ENCODE results near the gene AGGF1. TPM values are rescaled to one million over a fixed set of nuclear protein-coding genes. Genes with fewer than 3 reads are reported as not detected.

Gene AGGF1
- total RNA-seq (ENCODE audit: low replicate concordance), result 33.1 and 35.1 TPM in 2 replicates

- peaks cover 10% of the 10 kb centered on the region for H3K9me3 ChIP-seq (ENCODE audit: low read depth)
- TF ChIP-seq CTCF (IDR thresholded peaks at IDR 0.05) (no peak), EZH2phosphoT487 (IDR thresholded peaks at IDR 0.05) (no peak), EZH2 (IDR thresholded peaks at IDR 0.05) (no peak)
- H3K4me3 Mint-ChIP-seq, result peak within 1 kb of the TSS; percentile 88
- peaks cover 2% of the 10 kb centered on the region for H3K27me3 Mint-ChIP-seq (ENCODE audit: insufficient read depth, low read depth)
- peaks cover 20% of the 10 kb centered on the region for H3K9me3 Mint-ChIP-seq
- H3K27ac Mint-ChIP-seq, result peak within 1 kb of the TSS; percentile 68
- H3K36me3 Mint-ChIP-seq, result no peaks in the 10 kb centered on the region
- H2AFZ ChIP-seq (replicated peaks), result peak within 1 kb of the TSS; percentile 75
- DNase-seq (ENCODE audit: low spot score), result peak; percentile 87
- peaks cover 16% of the 10 kb centered on the region for H3F3A ChIP-seq (ENCODE audit: low read depth)
- peaks cover 12% of the 10 kb centered on the region for H3K4me1 Mint-ChIP-seq
- H3K27me3 ChIP-seq, result peaks cover 7% of the 10 kb centered on the region
- H3K9ac ChIP-seq, result peak within 1 kb of the TSS; percentile 66
- H3K4me2 ChIP-seq, result peak within 1 kb of the TSS; percentile 82
- no peaks in the 10 kb centered on the region for H3K36me3 ChIP-seq
- peaks cover 7% of the 10 kb centered on the region for H3K4me1 ChIP-seq
- H4K20me1 ChIP-seq (ENCODE audit: low read depth), result no peaks in the 10 kb centered on the region
- peak within 1 kb of the TSS; percentile 75 for H3K27ac ChIP-seq
- peak within 1 kb of the TSS; percentile 61 for H3K4me3 ChIP-seq
- H3K79me2 ChIP-seq (ENCODE audit: low read depth), result peaks cover 14% of the 10 kb centered on the region
Observed at GRCh38 chr5:77030097-77031071, at the start of gene AGGF1. AGGF1 (plus strand) TSS chr5:77030404; CDS start chr5:77030767, 363 bp downstream.

- H3K9me3 ChIP-seq (ENCODE audit: low read depth), result no peaks in the 10 kb centered on the region
- no peaks in the 10 kb centered on the region for H3K27me3 Mint-ChIP-seq (ENCODE audit: insufficient read depth, low read depth)
- no peaks in the 10 kb centered on the region for H3K4me1 ChIP-seq
- no peak overlapping the region for H3K4me2 ChIP-seq
- no peak for DNase-seq (ENCODE audit: low spot score)
- H3K9ac ChIP-seq, result no peak overlapping the region
- H3K79me2 ChIP-seq (ENCODE audit: low read depth), result no peaks in the 10 kb centered on the region
- no peak overlapping the region for H2AFZ ChIP-seq (replicated peaks)
- H3K27ac Mint-ChIP-seq, result no peak overlapping the region
- no peaks in the 10 kb centered on the region for H3F3A ChIP-seq (ENCODE audit: low read depth)
- H3K4me1 Mint-ChIP-seq, result peaks cover 3% of the 10 kb centered on the region
- no peak for TF ChIP-seq EZH2phosphoT487 (IDR thresholded peaks at IDR 0.05)
- H3K36me3 Mint-ChIP-seq, result no peaks in the 10 kb centered on the region
- H3K36me3 ChIP-seq, result no peaks in the 10 kb centered on the region
- no peak overlapping the region for H3K27ac ChIP-seq
- H3K4me3 ChIP-seq, result no peak overlapping the region
- no peak overlapping the region for H3K4me3 Mint-ChIP-seq
- H3K9me3 Mint-ChIP-seq, result no peaks in the 10 kb centered on the region
- H4K20me1 ChIP-seq (ENCODE audit: low read depth), result no peaks in the 10 kb centered on the region
- H3K27me3 ChIP-seq, result no peaks in the 10 kb centered on the region
Observed at GRCh38 chr5:76980518-76981144, 49.6 kb upstream of the AGGF1 start.

- peaks cover 3% of the 10 kb centered on the region for H3K4me1 ChIP-seq
Observed at GRCh38 chr5:76982450-76982849, 47.8 kb upstream of the AGGF1 start.

More at GRCh38 chr5:76982450-76982849, 47.8 kb upstream of the AGGF1 start:
- no peak overlapping the region for H3K4me2 ChIP-seq
- Mint-ChIP-seq H3K9me3 (peaks cover 4% of the 10 kb centered on the region), H3K4me1 (peaks cover 13% of the 10 kb centered on the region), H3K4me3 (no peak overlapping the region), H3K36me3 (no peaks in the 10 kb centered on the region), H3K27ac (no peak overlapping the region), H3K27me3 (ENCODE audit: insufficient read depth, low read depth) (no peaks in the 10 kb centered on the region)
- no peaks in the 10 kb centered on the region for H3K9me3 ChIP-seq (ENCODE audit: low read depth)
- H3K36me3 ChIP-seq, result no peaks in the 10 kb centered on the region
- no peak overlapping the region for H3K9ac ChIP-seq
- no peaks in the 10 kb centered on the region for H3K27me3 ChIP-seq
- no peak overlapping the region for H3K27ac ChIP-seq
- no peak overlapping the region for H2AFZ ChIP-seq (replicated peaks)
- H3K79me2 ChIP-seq (ENCODE audit: low read depth), result no peaks in the 10 kb centered on the region
- no peaks in the 10 kb centered on the region for H4K20me1 ChIP-seq (ENCODE audit: low read depth)
- no peak for DNase-seq (ENCODE audit: low spot score)
- TF ChIP-seq CTCF (IDR thresholded peaks at IDR 0.05), result no peak
- no peak overlapping the region for H3K4me3 ChIP-seq
- H3F3A ChIP-seq (ENCODE audit: low read depth), result no peaks in the 10 kb centered on the region
